ENCODE results near the gene CBX2.

Gene CBX2

DNA sequence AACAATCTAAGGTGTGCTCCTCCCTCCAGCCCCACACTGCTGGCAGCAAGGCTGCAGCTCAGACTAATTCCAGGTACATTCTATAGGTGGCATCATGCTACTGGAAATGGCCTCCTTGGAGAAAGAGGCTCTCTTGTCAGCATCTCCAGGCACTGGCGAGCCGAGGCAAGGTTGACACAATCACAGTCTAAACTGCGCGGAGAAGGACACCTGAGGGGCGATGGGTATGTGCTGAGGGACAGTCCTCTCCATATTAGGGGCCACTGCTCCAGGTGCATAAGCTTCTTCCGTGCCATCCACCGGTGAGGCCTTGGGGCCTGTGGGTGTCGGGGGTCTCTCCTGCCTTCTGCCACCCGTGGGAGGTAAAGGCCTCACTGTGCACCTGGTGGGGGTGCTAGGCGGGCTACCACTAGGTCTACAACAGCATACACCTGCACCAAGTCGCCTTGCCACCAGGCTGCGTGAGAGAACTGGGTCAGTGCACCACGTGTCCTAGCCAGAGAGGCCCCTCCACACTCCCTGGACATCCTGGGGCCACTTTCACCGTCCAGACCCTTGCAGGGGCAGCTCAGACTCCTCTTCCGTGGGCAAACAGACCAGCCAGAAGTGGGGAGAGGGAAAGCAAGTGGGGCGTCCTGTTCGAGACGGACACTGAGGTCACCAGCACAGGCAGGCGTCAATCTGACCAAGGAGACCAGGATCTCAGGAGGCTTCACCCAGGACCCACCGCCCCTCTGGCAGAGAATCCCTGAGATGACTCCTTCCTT, 31.0 kb downstream of the CBX2 start:
- H3K9me3 ChIP-seq: no peaks in the 10 kb centered on the region
- TF ChIP-seq, protein P1, sequence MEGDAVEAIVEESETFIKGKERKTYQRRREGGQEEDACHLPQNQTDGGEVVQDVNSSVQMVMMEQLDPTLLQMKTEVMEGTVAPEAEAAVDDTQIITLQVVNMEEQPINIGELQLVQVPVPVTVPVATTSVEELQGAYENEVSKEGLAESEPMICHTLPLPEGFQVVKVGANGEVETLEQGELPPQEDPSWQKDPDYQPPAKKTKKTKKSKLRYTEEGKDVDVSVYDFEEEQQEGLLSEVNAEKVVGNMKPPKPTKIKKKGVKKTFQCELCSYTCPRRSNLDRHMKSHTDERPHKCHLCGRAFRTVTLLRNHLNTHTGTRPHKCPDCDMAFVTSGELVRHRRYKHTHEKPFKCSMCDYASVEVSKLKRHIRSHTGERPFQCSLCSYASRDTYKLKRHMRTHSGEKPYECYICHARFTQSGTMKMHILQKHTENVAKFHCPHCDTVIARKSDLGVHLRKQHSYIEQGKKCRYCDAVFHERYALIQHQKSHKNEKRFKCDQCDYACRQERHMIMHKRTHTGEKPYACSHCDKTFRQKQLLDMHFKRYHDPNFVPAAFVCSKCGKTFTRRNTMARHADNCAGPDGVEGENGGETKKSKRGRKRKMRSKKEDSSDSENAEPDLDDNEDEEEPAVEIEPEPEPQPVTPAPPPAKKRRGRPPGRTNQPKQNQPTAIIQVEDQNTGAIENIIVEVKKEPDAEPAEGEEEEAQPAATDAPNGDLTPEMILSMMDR (IDR thresholded peaks at IDR 0.05; ENCODE audit: low read depth, low read length): peak; percentile 14; the same call in 1 of the 2 replicates
- H3K4me3 ChIP-seq (ENCODE audit: low read depth, low read length): no peak overlapping the region
- no peaks in the 10 kb centered on the region for H3K36me3 ChIP-seq
- H3K27me3 ChIP-seq: no peaks in the 10 kb centered on the region
- DNase-seq: no peak
- peaks cover 14% of the 10 kb centered on the region for H3K4me1 ChIP-seq

DNA sequence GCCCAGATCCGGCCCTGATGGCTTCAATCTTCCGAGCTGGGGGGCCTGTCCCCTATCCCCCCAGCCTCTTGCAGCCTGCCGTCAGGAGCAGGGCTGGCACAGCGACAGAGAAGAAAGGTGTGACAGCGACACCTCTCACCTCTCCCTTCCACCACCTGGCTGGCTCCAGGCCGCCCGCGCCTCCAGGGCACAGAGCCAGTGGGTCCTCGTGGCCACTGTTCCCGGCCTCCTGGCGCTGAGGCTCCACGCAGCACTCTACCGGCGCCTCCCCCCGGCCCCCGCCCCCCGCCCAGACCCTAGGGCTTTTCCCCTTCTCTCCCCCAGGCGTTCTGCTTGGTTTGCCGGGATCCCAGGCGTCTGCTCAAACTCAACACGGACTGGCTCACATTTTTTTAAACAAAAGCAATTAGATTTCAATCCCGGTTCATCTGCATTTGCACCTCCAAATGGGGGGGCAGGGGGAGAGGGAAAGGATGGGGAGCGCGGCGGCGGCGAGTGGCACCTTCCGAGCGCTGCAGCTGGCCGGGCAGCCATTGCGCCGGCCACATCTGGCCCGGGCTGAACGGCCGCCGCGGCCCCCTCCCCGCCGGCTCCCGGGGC, 31.7 kb downstream of the CBX2 start:
- Histone ChIP-seq H3K9me3 (no peaks in the 10 kb centered on the region), H3K4me1 (peaks cover 17% of the 10 kb centered on the region), H3K36me3 (no peaks in the 10 kb centered on the region), H3K27me3 (no peaks in the 10 kb centered on the region), H3K4me3 (ENCODE audit: low read depth, low read length) (peak overlapping the region; percentile 45)
- TF ChIP-seq, protein P1 (IDR thresholded peaks at IDR 0.05; ENCODE audit: low read depth, low read length): no peak
- no peak for DNase-seq

DNA sequence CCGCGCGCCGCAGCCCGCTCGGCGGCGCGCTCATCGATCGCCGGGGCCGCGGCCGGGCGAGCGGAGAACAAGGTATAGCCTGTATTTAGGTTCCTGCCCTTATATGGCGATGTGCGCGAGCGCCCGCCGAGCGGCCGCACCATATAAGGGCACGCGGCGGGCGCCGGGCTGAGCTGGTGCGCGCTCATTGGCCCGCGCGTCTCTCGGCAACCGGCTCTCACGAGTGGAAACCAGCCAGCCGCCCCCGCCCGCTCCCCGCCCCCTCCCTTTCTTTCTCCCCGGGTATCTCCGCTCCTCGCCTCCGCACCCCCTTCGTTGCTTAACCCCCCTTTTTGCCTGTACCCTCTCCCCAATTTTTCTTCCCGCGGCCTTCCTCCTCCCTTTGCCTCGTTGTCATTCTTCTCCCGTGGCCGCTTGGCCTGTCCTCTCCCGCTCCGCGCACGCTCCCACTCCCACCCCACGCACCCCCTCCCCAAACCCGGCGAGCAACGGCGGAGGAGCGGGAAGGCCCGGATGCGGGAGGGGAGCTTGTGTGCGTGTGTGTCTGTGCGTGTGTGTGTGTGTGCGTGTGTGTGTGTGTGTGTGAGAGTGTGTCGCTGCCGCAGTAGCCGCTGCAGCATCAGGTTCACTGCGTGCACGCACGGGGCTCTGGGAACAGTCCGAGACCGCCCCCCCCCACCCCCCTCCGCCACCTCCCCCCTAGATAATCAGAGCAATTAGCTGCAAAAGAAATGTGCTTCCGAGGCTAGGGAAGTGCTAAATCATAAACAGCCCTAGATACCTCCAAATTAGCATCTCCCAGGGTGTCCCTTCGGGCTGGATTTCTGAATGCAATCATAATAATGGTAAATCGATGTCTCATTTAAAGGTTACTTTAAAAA, 32.4 kb downstream of the CBX2 start:
- H3K4me1 ChIP-seq: peaks cover 17% of the 10 kb centered on the region
- DNase-seq: peak; percentile 94
- no peaks in the 10 kb centered on the region for H3K27me3 ChIP-seq
- peak overlapping the region; percentile 62 for H3K4me3 ChIP-seq (ENCODE audit: low read depth, low read length)
- TF ChIP-seq, protein P1 (IDR thresholded peaks at IDR 0.05; ENCODE audit: low read depth, low read length): no peak
- no peaks in the 10 kb centered on the region for H3K9me3 ChIP-seq
- no peaks in the 10 kb centered on the region for H3K36me3 ChIP-seq

DNA sequence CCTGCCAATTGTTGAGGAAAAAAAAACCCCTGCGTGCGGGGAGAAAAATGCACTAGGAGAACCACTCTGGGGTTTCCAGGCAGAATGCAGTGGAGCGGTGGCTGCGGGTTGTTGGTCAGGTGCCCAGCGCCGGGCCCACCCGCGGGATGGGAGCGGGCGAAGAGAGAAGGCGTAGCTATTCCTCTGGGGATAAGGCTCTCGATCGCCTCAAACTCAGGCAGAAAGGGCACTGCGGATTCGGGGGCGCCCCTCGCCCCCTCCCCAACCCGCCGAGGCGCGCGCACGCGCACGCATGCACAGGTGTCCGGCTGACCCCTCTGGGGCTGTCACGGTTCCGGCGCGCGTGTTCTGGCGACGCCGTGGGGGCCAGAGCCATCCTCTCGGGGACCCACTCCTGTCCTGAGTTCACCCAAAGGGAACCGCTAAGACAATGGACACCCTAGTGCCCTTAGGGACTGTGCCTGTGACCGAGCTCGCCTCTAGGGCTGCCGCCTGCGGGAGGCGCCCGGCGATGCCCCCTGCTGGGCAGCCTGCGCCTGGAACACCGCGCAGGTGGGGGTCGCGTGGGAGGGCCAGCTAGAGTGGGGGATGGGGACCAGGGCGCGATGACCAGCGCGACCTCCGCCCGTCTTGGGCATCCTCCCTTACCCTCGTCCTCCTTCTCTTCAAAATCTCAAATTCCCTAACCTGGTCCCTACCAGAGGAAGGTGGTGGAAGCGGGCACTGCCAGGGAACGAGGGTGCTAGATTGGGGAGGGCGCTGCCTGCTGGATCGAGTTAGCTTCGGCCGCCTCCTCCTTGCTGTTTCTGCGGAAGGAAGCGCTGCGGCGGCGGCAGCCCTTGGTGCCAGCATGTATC, 33.3 kb downstream of the CBX2 start:
- Histone ChIP-seq H3K9me3 (no peaks in the 10 kb centered on the region), H3K4me1 (peaks cover 17% of the 10 kb centered on the region), H3K27me3 (no peaks in the 10 kb centered on the region), H3K4me3 (ENCODE audit: low read depth, low read length) (peak overlapping the region; percentile 62), H3K36me3 (no peaks in the 10 kb centered on the region)
- peak; percentile 85 for DNase-seq
- TF ChIP-seq, protein P1 (IDR thresholded peaks at IDR 0.05; ENCODE audit: low read depth, low read length): peak; percentile 90

DNA sequence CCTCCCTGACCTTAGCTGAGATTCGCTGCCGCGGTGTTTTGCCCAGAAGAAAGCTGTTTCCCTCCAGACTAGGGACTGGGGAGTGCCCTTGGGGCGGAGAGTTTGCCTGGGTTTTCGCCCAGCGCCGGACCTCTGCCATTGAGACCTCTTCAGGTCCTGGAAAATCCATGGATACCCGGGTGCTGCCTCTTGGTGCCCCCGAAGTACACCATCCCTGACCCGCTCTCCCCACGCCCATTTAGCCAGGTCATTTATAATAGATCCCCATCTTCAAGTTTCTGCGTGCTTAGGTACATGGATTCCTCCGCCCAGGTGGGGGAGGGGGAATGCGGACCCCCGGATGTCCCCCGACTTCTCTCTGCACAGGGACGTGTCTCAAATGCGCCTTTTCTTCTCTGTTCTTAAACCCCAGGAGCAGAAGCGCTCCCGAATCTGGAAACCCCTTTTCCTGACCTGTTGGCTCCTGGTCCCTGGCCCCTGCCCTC, 34.0 kb downstream of the CBX2 start:
- no peak for DNase-seq
- no peaks in the 10 kb centered on the region for H3K9me3 ChIP-seq
- TF ChIP-seq, protein P1 (IDR thresholded peaks at IDR 0.05; ENCODE audit: low read depth, low read length): no peak
- H3K27me3 ChIP-seq: no peaks in the 10 kb centered on the region
- peak overlapping the region; percentile 62 for H3K4me3 ChIP-seq (ENCODE audit: low read depth, low read length)
- peaks cover 17% of the 10 kb centered on the region for H3K4me1 ChIP-seq
- no peaks in the 10 kb centered on the region for H3K36me3 ChIP-seq
